ENCODE data around the gene RAB27B.

DNA sequence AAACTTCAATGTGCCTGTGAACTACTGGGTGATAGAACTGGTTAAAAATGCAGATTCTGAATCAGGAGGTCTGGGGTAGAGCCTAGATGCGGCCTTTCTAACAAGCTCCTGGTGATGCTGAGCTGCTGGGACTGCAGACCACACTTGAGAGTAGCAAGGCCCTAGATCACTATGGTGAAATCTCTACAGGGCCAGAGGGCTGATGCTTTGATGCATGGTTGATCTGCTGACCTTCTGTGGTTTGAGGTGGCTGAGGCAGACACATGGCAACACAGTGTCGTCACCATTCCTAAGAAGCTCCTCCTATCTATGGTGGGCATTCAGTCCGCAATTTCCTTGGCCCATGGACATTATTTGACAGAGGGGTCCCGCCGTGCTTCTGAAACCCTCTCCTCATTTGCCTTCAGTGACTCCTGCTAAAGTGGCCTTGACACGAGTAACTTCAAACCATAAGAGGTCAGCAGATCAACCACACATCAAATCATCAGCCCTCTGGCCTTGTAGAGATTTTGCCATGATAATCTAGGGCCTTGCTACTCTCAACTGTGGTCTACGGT is 111.2 kb downstream of the RAB27B start:
- TF ChIP-seq POLR2A (IDR thresholded peaks at IDR 0.05) (no peak), POLR2AphosphoS5 (IDR thresholded peaks at IDR 0.05; ENCODE audit: insufficient read depth in 1 of 2, low read depth in 1 of 2) (no peak)
- TF ChIP-seq, protein P1, sequence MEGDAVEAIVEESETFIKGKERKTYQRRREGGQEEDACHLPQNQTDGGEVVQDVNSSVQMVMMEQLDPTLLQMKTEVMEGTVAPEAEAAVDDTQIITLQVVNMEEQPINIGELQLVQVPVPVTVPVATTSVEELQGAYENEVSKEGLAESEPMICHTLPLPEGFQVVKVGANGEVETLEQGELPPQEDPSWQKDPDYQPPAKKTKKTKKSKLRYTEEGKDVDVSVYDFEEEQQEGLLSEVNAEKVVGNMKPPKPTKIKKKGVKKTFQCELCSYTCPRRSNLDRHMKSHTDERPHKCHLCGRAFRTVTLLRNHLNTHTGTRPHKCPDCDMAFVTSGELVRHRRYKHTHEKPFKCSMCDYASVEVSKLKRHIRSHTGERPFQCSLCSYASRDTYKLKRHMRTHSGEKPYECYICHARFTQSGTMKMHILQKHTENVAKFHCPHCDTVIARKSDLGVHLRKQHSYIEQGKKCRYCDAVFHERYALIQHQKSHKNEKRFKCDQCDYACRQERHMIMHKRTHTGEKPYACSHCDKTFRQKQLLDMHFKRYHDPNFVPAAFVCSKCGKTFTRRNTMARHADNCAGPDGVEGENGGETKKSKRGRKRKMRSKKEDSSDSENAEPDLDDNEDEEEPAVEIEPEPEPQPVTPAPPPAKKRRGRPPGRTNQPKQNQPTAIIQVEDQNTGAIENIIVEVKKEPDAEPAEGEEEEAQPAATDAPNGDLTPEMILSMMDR (IDR thresholded peaks at IDR 0.05) = no peak

Measured in vagina (tissue), 2 donors.